ENCODE data around the gene SBF2. TPM values are rescaled to one million over a fixed set of nuclear protein-coding genes. Genes with fewer than 3 reads are reported as not detected.

Gene SBF2
- total and polyA plus RNA-seq, 9 of the 15 experiments (the other 6 are each of a cell fraction or from before 2014, with no cell fraction given): 0.80 to 9.5 (median 5.0) TPM

GRCh38 chr11:9757809-9758636 lies 536.0 kb downstream of the SBF2 start (continued):
- TF ChIP-seq C11orf30 (IDR thresholded peaks at IDR 0.05; ENCODE audit: low read depth): no peak
- TF ChIP-seq ZNF398 (CRISPR knock-in tag; IDR thresholded peaks at IDR 0.05): no peak
- TF ChIP-seq RERE (CRISPR knock-in tag; IDR thresholded peaks at IDR 0.05; ENCODE audit: borderline replicate concordance): no peak
- TF ChIP-seq SFPQ (IDR thresholded peaks at IDR 0.05; ENCODE audit: low read depth, low read length): no peak
- no peak for TF ChIP-seq PRDM10 (IDR thresholded peaks at IDR 0.05; ENCODE audit: partially characterized antibody)
- TF ChIP-seq KDM4B (IDR thresholded peaks at IDR 0.05; ENCODE audit: borderline replicate concordance in 2 of 2, low read depth in 1 of 2): peak in 1 of 2 experiments; percentile 63; a peak in 1 of 4 replicates
- TF ChIP-seq EWSR1 (IDR thresholded peaks at IDR 0.05; ENCODE audit: borderline replicate concordance, low read depth, partially characterized antibody): no peak
- no peak for TF ChIP-seq CGGBP1 (CRISPR knock-in tag; IDR thresholded peaks at IDR 0.05)
- no peak for TF ChIP-seq DMBX1 (CRISPR knock-in tag; IDR thresholded peaks at IDR 0.05; ENCODE audit: borderline replicate concordance)
- TF ChIP-seq ZFPM2 (CRISPR knock-in tag; IDR thresholded peaks at IDR 0.05): no peak
- no peak for TF ChIP-seq BRCA1 (IDR thresholded peaks at IDR 0.05)
- TF ChIP-seq BRCA1 (CRISPR knock-in tag; IDR thresholded peaks at IDR 0.05): no peak
- TF ChIP-seq HLTF (IDR thresholded peaks at IDR 0.05): no peak
